Peyer's patch (tissue), 4 donors: Measurements from ENCODE around the gene AFMID. TPM values are rescaled to one million over a fixed set of nuclear protein-coding genes. Genes with fewer than 3 reads are reported as not detected.

ENCODE experiments used
- DNase-seq, 3 donors: peaks; one replicate each; pipeline ENCODE4 v3.0.0-alpha.2; 2017 to 2019
- H3K27ac ChIP-seq, 4 donors: fragments of 200-600 bp; sonication (generic); one replicate each; pipeline ENCODE4 v1.5.1; 2016 to 2019
- H3K27me3 ChIP-seq, 2 donors: fragments of 200-600 bp; sonication (generic); one replicate each; pipeline ENCODE4 v1.5.1; 2019
- H3K36me3 ChIP-seq, 3 donors: fragments of 200-600 bp; sonication (generic); one replicate each; pipeline ENCODE4 v1.5.1; 2016 to 2019
- H3K4me1 ChIP-seq, 4 donors: fragments of 200-600 bp; sonication (generic); one replicate each; pipeline ENCODE4 v1.5.1; 2016 to 2019
- H3K4me3 ChIP-seq, 4 donors: fragments of 200-600 bp; sonication (generic); 1 replicate in 3 of 4; 2 replicates in 1 of 4; pipeline ENCODE4 v1.5.1; 2016 to 2019; ENCODE audit warnings: mild to moderate bottlenecking in 1 of 4
- H3K9me3 ChIP-seq, 4 donors: fragments of 200-600 bp; sonication (generic); one replicate each; pipeline ENCODE4 v1.5.1; 2016 to 2019; ENCODE audit warnings: mild to moderate bottlenecking in 1 of 4
- CTCF ChIP-seq, 6 experiments: fragments of 450-650 bp in 4 of 6; fragments of 200-600 bp in 2 of 6; sonication (generic) in 1 of 6; IDR thresholded peaks; one replicate each; pipeline ENCODE4 v1.5.1; 2017 to 2019; ENCODE audit warnings: antibody characterized with exemption in 6 of 6, mild to moderate bottlenecking in 3 of 6, moderate library complexity in 1 of 6
- POLR2A ChIP-seq, 2 donors: fragments of 450-650 bp; IDR thresholded peaks; one replicate each; pipeline ENCODE4 v1.5.1; 2017; ENCODE audit warnings: antibody characterized with exemption in 2 of 2, mild to moderate bottlenecking in 2 of 2, moderate library complexity in 2 of 2
- total RNA-seq, 4 donors: library from RNA; depleted of rRNA; stranded (reverse); fragments of >200 nt; gene quantifications; one replicate each; pipeline ENCODE4 v1.1.0, GENCODE V29; 2016

AFMID gene
- total RNA-seq, 4 donors from 2014 or later = 28.2 to 98.2 (median 51.7) TPM

DNA sequence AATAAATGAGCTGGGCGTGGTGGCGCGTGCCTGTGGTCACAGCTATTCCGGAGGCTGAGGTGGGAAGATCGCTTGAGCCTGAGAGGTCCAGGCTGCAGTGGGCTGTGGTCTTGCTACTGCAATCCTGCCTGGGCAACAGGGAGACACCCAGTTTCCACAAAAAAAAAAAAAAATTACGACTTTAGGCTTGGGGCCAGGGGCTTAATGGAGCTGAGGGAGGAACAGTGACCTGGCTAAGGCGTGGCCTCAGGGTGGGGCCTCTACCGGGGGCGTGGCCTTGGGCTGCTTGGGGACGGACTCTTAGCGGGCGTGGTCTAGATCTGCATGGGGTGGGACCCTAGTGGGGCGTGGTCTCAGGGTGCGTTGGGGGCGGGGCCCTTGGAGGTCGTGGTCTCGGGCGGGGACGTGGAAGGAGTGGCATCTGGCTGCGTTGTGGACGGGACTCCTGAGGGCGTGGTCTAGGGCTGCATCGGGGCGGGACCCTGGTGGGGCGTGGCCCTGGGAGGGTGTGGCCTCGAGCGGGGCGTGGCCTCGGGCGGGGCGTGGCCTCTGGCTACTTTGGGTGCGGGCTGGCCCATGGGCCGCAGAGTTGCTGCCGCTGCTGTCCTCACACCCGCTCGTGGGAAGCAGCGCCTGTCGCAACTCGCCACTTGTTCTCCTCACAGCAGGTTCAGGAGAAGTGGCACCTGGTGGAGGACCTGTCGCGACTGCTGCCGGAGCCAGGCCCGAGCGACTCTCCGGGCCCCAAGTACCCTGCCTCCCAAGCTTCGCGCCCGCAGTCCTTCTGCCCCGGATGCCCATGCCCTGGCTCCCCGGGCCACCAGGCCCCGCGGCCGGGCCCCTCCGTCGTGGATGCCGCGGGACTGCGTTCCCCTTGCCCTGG, 46.8 kb upstream of the AFMID start:
- H3K36me3 ChIP-seq = no peaks in the 10 kb centered on the region
- peak overlapping the region; percentile 27 to 53 (median 46) for H3K27ac ChIP-seq
- peak overlapping the region in 1 of 4 donors; percentile 15 for H3K4me3 ChIP-seq
- peaks cover 12 to 54% (median 37%) of the 10 kb centered on the region in 4 donors for H3K4me1 ChIP-seq
- peak; percentile 96 to 98 (median 97) for DNase-seq
- TF ChIP-seq POLR2A (IDR thresholded peaks at IDR 0.05) (no peak), CTCF (IDR thresholded peaks at IDR 0.05) (no peak)
- H3K27me3 ChIP-seq = no peaks in the 10 kb centered on the region
- no peaks in the 10 kb centered on the region for H3K9me3 ChIP-seq

- peak in 1 of 3 donors; percentile 50 for DNase-seq
- H3K4me3 ChIP-seq = no peak overlapping the region
- H3K27me3 ChIP-seq = no peaks in the 10 kb centered on the region
- TF ChIP-seq CTCF (IDR thresholded peaks at IDR 0.05) (no peak), POLR2A (IDR thresholded peaks at IDR 0.05) (no peak)
- H3K27ac ChIP-seq = peak overlapping the region in 2 of 4 donors; percentile 25 to 56
- peaks cover 12 to 63% (median 38%) of the 10 kb centered on the region in 4 donors for H3K4me1 ChIP-seq
- H3K9me3 ChIP-seq = no peaks in the 10 kb centered on the region
- H3K36me3 ChIP-seq = no peaks in the 10 kb centered on the region
Measured at GRCh38 chr17:78141437-78142118, 45.6 kb upstream of the AFMID start.

DNA sequence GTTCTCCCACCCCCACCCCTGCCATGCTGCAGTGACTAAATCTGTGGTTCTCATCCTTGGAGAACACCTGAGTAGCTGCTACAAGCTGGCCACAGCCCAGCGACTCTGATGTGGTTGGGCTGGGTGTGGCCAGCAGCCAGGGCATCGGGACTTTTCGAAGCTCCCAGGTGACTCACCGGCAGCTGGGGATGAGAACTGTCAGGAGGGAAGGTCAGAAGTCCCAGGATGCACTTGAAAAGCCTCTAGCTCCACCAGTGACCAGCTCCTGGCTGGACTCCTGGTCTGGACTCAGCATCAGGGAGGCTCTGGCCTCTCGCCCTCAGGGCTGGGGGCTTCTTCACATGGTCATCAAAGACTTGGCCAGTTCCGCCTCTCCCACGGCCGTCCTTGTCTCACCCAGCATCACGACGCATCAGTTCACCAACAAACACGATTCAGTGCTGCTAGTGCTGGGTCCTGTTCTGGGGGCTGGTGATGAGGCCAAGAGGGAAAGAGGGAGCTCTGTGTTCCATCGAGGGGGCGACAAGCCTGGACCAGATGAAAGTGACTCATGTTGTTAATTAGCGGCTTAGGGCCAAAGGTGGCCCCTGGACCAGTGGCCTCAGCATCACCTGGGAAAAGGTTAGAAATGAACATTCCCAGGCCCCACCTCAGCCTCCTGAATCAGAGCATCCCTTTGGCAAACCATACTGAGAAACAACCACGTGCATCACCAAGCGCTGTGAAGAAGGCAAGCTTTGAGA, 44.9 kb upstream of the AFMID start:
- Histone ChIP-seq H3K4me3 (no peak overlapping the region), H3K9me3 (no peaks in the 10 kb centered on the region), H3K4me1 (peaks cover 12 to 57% (median 35%) of the 10 kb centered on the region in 4 donors), H3K36me3 (no peaks in the 10 kb centered on the region), H3K27me3 (no peaks in the 10 kb centered on the region), H3K27ac (peak overlapping the region in 2 of 4 donors; percentile 25 to 56)
- TF ChIP-seq POLR2A (IDR thresholded peaks at IDR 0.05) (no peak), CTCF (IDR thresholded peaks at IDR 0.05) (no peak)
- DNase-seq = peak in 2 of 3 donors; percentile 82 to 85

- DNase-seq = no peak
- no peaks in the 10 kb centered on the region for H3K27me3 ChIP-seq
- H3K4me1 ChIP-seq = peaks cover 12 to 52% (median 35%) of the 10 kb centered on the region in 4 donors
- no peak overlapping the region for H3K4me3 ChIP-seq
- peak overlapping the region; percentile 34 to 80 (median 52) for H3K27ac ChIP-seq
- TF ChIP-seq CTCF (IDR thresholded peaks at IDR 0.05) (no peak), POLR2A (IDR thresholded peaks at IDR 0.05) (no peak)
- H3K9me3 ChIP-seq = no peaks in the 10 kb centered on the region
- H3K36me3 ChIP-seq = no peaks in the 10 kb centered on the region
Measured at GRCh38 chr17:78143214-78144146, 43.7 kb upstream of the AFMID start.
